8988T (cell line): ENCODE measurements around the gene NSDHL.

ENCODE experiments used
- DNase-seq: peaks from one replicate; pipeline ENCODE4 v3.0.0; 2011

Gene NSDHL

DNA sequence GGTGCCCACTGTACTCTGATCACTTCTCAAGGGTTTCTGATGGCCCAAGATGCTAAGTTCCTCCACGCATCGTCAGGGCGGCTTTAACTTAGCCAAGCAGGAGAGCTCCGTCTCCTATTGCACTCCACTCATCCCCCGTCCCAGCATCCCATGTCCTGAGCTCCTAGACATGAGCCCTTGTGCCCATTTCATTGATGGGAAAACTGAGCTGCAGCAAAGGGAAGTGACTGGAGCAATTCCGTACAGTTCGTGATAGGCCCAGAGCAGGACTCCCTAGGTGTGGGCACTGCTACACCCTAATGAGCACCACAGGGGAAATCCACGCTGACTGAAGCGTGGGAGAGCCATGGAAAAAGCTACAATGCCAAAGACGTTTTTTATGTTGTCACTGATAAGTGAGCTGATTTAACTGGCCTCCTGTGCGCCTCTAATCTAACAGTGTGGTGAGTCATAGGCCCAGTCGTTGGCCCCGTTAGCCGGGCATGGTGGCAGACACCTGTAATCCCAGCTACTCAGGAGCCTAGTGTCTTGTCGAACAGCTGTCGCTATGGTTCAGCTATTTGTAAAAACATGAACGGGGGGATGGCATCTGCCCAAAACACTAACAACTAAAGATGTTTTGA, 14.9 kb downstream of the NSDHL start:
- DNase-seq: no peak

DNA sequence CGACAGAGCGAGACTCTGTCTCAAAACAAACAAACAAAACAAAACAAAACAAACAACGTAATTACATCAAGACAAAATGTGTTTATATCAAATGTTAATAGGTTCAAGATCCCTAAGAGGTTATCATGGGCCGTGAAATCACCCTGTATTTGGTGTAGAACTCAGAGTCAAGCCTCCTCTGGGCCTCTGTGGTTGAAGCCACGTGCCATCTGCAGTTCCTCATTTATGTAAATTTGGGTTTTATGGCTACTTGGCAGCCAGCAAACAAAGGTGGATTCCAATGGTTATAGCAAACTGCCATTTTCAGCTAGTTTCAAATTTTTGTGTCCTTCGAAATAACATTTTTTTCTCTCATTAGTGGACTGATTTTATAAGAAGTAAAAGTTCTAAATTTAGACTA, 16.4 kb downstream of the NSDHL start:
- no peak for DNase-seq

DNA sequence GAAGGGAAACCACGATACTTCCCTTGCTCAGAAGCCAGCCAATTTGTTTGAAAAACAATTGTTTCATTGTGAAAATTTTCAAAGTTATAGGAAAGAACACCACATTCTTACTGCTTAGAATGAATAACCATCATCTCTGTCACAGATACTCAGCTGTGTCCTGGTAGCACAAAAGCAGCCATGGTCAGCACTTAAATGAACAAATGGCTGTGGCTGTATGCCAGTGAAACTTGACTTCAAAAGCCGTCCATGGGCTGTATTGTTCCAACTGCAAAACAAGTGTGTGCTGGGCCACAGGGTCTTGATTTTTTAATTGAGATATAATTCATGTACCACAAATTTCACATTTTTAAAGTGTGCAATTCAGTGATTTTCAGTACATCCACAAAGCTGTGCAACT, 19.6 kb downstream of the NSDHL start:
- DNase-seq: no peak

DNA sequence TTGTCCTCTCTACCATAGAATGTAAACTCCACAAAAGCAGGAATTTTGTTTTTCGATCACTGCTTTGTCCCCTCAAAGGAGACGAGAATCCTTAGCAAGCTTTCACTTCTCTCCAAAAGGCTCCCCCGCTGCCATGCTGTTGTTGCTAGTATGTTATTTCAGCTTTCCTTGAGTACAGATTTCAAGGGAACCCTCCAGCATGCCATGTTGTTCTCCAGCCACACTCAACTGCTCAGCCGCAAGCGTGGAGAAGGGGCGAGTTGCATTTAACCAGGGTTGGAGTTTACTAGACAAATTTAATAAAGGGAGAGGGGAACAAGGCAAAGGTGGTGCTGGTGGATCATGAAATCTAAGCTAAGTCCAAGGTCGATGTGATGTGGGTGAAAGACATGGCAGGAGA, 23.1 kb downstream of the NSDHL start:
- no peak for DNase-seq

DNA sequence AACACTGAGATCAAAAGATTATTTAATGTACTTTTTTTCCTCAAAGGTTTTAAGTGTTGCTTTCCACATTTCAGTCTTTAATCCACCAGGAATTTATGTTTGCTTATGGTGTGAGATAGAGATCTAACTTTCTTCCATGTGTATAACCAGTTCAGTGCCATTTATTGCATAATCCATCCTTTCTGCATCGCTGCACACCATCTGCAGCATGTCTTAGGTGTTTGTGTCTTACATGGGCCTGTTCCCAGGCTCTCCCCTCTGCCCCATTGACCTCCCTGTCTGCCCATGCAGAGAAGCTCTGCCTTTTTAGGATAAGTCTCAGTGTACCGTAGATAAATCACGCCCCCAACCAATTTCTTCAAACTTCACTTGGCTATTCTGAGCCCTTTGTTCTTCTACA, 30.3 kb downstream of the NSDHL start:
- no peak for DNase-seq

DNA sequence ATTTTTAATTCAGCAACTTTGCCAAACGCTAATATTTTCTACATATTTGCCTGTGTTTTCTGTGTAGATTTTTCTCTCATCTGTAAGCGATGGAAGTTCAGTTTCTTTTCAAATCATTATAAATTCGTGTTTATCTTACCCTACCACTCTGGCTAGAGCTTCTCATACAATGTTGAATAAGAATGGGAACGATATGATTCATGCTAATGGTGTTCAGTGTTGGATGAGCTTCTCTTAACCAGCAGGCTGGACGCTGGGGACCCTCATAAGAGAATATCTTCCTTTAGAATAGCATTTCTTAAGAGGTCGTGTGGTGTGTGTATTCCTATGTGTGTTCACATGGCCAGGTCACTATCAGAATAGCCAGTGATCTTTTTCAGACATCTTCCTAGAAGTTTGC, 31.0 kb downstream of the NSDHL start:
- DNase-seq: no peak

DNA sequence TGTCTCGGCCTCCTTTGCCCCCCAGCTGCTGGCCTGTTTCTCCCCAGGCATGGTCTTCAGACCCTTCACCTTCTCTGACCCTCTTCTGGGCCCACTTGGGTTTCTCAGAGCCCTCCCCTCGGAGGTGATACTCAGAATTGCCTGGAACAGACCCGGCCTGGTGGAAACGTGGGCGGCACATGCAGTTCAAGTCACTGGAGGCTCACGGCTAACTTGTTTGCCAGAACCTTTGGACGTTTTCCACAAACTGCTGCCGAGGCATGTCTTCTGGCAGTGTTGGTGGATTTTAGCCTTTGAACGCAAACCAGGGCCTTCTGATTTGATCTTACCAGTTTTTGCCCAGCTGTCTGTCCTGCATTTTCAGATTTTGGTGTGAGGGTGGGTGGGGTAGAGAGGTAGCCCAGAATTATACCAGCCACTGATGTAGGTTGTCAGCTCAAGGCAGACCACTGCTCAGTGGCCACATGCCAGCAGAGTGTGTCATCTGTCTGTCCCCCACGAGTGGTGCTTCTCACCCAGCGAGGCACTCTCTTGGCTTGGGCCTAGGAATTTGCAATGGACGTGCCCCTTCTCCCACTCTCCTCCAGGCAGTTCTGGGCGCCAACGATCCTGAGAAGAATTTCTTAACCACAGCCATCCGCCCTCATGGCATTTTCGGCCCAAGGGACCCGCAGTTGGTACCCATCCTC, 34.5 kb downstream of the NSDHL start:
- DNase-seq: no peak

DNA sequence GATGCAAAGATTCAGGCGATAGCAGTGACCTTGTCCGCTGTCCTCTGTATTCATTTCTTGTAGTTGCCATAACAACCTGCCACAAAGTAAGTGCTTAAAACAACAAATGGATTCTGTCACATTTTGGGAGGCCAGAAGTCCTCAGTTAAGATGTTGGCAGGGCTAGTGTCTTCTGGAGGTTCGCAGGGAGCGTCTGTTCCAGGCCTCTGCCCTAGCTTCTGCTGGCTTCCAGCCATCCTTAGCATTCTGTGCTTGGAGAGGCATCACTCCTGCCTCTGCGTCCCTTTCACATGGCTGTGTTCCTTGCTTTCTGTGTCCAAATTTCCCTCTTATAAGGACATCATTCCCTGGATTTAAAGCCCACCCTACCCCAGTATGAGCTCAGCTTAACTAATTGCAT, 35.5 kb downstream of the NSDHL start:
- no peak for DNase-seq

DNA sequence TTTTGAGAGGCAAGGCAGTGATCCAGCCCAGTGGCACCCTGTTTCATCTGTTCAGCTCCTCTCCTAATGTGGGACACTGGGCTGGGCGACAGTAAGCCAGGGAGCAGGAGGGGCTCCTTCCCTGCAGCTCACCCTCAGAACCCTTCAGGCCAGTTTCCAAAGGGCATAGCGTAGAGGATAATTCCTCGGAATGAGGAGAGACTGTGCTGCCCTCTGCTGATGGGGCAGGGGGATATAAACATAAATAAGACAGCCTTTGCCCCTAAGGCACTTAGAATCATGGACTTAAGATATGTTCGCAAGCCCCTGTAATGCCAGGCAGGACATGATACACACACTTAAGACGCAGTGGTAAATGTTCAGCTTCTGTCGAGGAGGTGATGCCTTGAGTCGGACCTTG, 39.1 kb downstream of the NSDHL start:
- DNase-seq: no peak

DNA sequence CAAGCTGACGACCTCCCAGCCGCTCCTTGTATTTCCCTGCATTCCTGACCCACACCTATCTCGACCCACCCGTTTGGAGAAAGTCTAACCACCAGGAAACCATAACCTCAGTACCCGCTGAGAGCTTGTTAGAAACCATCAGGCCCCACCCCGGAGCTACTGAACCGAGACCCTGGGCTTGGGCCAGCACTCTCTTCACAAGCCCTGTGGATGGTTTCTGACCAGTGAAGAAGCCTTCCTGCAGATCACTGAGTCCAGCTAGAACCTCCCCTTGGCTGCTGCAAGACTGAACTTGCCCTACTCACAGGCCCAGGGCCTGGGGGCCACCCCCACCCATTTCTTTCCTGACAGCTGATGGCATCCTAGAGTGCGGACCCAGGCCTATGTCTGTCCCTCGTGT, 40.4 kb downstream of the NSDHL start:
- DNase-seq: no peak

DNA sequence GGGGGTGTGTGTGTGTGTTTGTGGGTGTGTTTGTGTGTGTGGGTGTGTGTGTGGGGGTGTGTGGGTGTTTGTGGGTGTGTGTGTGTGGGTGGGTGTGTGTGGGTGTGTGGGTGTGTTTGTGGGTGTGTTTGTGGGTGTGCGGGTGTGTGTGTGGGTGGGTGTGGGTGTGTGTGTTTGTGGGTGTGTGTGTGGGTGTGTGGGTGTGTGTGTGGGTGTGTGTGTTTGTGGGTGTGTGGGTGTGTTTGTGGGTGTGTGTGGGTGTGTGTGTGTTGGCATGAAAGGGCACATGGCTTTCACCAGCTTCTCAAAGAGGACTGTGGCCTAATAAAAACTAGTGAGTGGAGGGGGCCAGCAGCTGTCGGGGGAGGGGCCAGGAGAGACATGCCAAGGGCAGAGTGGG, 41.7 kb downstream of the NSDHL start:
- DNase-seq: no peak

DNA sequence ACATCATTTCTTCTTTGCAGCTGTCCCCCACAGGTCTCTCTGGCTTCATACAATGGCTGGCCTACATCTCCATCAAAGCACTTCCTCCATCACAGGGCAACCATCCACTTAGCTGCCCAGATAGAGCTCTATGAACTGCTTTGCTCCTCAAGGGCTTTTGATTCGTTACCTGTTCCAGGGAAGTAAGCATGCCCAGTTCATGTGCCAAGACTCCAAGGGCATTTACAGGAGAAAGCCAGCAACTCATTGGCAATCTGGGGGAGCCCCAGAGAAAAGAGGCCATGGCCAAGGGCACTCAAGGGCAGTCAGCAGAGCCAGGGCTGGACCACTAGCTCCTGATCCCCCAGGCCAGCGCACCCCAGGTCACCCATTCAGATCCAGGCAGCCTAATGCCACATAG, 42.5 kb downstream of the NSDHL start:
- no peak for DNase-seq

DNA sequence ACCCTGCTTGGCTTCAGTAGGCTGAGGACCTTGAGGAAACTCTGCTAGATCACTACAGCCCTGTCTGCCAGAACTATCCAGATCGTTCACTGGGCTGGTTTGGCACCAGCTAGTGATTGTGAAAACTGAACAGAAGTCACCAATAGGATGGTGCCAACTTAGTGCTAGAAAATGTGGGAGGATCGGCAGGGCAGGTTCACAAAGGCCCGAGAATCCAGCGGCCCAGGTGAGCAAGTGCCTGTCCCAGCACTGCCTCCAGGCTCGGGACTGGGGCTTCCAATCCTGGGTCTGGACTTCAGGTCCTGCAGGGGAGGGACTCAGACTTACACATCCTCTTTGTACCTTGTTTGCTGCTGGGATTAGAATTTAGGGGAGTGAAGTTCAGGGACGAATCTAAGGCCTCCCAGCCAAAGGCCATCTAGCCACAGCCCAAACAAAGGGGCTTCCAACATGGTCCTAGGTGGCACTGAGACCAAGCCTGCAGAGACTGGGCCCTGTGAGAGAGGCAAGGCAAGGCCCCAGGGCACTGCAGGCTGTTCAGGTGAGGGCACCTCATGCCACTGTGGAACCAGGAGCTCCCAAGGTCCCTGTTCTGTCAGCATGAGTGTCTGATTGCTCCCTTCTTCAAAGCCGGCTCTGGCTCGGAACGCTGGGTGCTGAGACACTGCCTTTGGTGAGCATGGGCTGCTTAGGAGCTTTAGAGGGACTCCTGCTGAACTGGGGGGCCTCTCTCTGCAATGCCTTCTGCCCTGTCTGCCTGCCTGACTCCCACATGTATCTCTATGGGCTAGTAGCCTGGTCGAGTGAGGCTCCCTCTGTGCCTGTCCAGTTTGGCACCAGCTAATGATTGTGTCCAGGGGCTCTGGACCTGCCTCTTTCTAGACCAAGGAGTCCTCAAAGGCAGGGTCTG, 46.3 kb downstream of the NSDHL start:
- no peak for DNase-seq

DNA sequence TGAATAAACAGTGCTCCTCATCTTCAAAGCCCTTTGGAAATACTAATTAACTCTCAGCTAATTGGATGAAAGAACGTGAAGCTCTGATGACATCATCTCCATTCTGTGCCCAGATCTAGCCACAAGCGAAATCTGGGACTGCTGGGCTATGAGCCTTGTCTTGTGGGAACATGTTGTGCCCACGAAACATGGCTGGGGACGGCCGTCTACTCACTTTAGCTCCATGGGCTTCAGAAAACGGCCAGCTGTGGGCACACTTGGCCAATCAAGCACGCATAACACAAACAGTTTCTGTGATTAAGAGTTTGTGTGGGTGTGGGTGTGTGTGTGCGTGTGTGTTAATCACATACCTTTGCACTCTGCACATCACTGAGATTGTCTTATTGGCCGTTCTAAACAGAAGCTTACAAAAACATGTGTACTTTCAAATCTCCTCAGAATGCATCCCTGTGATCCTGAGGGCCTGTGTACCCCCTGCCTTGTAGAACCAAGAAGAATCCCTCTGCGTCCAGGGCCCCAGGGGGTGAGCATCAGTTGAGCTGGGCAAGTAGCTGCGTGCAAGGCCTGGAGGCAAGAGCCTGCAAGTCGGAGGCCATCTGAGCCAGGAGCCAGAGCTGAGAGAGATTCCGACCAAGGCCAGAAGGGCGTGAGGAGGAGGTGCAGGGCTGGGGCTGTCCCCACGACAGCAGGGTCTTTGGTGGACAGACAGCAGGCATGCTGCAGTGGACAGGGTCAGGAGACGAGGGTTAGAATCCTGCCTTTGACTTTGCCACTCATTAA, 48.3 kb downstream of the NSDHL start:
- no peak for DNase-seq

DNA sequence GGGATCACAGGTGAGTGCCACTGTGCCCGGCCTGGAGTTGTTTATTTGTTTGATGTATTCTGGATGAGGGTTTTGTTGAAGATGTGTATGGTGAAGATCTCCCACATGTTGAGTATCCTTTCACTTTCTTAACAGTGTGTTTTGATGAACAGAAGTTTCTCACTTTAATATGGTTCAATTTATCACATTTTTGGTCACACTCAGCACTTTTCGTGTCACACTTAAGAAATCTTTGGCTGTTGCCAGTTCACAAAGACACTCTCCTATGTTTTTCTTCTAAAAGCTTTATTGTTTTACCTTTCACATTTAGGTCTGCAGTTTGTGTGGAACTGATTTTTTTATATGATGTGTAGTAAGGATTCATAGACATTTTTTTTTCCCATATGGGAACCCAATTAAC, 50.4 kb downstream of the NSDHL start:
- no peak for DNase-seq

DNA sequence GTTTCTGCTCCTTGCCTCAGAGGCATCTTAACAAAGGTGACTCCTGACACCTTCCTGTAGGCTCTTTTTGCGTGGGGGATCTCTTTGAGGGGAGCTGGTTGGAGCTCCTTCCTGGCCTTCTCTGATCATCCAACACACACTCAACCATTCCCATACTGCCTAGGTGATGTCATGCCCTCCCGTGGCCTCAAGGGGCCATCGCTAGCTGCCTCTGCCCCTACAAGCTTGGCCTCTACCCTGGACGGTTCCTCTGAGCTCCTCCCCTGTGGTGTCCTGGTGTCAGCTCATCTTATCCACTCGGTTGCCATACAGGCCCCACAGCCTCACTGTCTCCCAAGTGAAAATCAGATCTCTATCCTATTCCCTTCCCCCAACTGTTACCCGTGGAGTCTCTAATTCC, 53.3 kb downstream of the NSDHL start:
- no peak for DNase-seq

DNA sequence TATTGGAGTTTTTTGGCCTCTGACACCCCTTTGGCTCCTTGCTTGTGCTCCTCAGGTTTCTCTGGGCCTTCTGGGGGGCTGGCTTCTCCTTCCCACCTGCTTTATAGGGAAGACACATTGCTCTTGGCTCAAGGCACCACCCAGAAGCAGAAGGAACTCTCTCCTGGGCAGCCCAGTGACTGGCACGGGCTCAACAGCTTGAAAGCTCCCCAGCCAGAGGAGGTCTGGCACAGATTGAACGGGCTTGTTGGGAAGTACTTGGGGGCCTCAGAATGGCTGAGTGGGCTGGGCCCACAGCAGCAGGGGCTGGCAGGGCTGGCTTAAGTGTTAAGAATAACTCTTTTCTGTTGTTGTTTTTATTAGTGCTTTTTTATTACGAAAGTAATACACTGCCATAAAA, 55.9 kb downstream of the NSDHL start:
- no peak for DNase-seq

DNA sequence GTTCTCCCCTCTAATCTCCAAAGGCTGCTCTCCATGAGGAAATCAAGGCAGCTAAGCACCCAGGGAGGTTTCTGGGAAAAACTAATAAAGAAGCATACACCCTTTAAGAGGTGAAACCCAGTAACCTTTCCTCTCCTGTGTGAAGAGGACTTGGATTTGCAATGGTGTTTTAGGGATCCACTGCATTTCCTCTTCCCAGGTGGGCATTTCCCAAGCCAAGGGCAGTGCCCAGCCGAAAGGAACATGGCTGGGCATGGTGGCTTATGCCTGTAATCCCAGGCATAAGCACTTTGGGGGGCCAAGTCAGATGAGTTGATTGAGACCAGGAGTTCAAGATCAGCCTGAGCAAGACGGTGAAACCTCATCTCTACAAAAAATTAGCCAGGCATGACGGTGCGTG, 61.6 kb downstream of the NSDHL start:
- DNase-seq: no peak

DNA sequence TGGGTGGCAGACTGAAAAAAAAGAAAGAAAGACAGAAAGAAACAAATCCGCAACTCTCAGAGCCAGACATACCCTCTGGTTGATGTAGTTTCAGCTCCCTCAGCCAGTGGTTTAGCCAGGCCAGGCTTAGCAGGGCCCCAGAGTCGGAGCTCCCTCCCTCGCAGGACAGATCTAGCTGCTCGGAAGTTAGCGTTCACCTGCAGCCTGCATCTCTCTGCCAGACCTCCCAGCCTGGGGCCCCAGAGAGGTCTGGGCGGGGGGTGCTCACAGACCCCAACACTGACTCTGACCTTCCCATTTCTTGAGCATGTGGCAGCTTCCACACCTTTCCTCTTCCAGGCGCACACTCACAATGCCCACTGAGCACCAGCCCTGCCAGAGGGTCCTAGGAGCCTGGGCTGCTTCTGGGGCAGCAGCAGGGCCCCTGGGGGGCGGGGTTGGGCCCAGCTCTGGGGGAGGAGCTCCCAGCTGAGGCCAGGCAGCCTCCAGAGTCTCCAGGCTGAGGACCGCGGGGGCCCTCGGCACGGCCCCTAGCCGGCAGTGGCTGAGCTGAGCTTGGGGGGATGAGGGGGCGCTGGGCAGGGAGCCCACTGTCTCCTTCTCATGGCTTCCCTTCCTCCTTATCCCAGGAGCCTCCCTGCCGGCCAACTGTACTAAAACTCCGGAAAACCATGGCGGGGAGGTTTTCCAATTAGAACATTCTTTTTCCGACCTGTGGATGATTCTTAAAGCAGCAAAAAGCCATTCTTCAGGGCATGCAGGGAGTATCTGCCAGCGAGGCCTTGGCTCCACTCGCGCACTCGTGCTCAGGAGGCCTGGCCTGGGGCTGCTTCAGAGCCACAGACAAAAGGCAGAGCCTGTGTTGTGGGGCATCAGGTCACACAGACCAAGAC, 62.4 kb downstream of the NSDHL start:
- DNase-seq: no peak

DNA sequence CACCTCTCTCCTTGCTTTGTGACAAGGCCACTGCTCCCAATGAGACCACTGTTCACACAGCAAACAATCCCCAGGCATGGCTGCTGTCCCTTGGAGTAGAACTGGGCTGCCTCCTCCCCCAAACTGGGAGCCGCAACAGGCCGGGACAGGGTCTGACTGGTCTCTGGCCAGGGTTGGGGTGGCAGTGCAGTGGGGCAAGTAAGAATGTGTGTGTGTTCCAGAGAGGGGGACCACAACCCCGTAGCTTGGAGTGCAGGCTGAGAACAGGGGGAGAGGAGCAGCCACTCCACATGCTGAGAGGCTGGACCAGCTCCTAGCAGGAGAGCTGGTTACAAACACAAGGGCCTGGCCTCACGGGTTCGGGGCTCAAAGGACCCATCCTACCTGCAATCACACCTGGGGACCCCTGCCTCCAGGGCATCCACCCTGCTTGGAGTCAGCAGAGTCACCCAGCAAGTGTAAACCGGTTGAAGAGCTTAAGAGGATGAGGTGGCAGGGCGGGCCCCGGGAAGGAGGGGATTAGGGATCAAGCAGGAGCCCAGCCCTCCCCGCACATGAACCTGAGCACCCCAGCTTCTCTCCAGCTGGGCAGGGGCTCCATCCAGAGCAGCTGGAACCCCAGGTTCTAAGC, 63.2 kb downstream of the NSDHL start:
- no peak for DNase-seq

DNA sequence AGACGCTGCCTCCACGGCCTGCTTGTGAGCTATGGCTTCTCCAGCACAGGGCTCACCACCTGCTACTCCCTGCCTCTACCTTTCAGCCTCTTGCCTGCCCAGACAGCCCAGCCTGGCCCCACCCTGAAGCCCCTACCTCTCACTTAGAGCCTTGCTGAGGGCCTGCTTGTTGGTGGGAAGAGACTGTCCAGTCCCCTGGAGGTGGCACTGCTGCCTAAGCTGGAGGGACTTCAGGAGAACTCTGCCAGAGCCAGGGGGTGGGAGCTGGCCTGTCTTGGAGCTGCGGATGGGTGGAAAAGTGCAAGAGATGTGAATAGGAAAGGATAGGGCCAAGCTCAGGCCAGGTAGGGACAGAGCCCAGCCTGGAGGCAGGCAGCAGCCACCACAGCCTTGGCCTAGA, 64.3 kb downstream of the NSDHL start:
- DNase-seq: no peak
